OCI-LY3 (cell line): ENCODE data around the gene REEP3.
"Not testable (repeated sequence)": the region's sequence is repeated elsewhere in the genome, so short reads cannot be mapped to it uniquely, and the experiment has no call there.

Experiments used
- CTCF ChIP-seq: fragments of 200-600, 300-600 bp; sonication (generic); IDR thresholded peaks from 2 replicates; pipeline ENCODE4 v1.5.1; 2014; ENCODE audit warnings: antibody characterized with exemption, low read length, low read depth
- EZH2phosphoT487 ChIP-seq: fragments of 200-600 bp; shearing (Covaris generic); IDR thresholded peaks from 2 replicates; pipeline ENCODE4 v1.6.1; 2018; ENCODE audit warnings: antibody characterized with exemption, mixed run types, low read depth

- TF ChIP-seq CTCF, EZH2phosphoT487: not testable (repeated sequence)
Observed at GRCh38 chr10:63665006-63665580, 143.9 kb downstream of the REEP3 start.
